ENCODE results near the gene C12orf42. TPM values are rescaled to one million over a fixed set of nuclear protein-coding genes. Genes with fewer than 3 reads are reported as not detected.

The C12orf42 gene
- total RNA-seq, 1 experiment from 2014 or later = not detected

DNA sequence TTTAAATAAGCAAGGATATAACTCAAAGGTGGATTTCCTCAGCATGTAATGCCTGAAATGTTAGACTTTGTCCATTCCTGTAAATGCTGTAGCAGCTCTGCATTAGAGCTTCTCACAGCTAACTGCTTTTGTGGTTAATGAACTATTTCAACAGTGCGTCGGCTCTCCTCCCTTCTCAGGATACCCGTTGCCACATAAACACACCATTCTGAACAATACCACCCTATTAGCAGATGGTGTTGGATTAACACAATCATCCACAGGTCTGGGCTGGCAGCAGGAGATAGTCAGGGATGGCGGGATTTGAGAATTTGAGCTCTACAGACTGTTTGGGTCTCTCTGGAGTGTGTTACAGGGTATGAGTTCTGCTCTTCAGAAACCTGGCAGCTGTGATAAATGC lies 33.5 kb upstream of the C12orf42 start:
- H3T11ph ChIP-seq (ENCODE audit: low read length) = no peak overlapping the region
- no peak overlapping the region for H2BK5ac ChIP-seq (ENCODE audit: insufficient read length, low read length)
- H3K9me3 ChIP-seq (ENCODE audit: control insufficient read depth, low read depth, low read length) = no peaks in the 10 kb centered on the region
- H4K91ac ChIP-seq (ENCODE audit: insufficient read length, low read depth, low read length) = no peak overlapping the region
- peaks cover 9% of the 10 kb centered on the region in 2 experiments; a peak in 3 of 4 replicates for H3K4me1 Mint-ChIP-seq
- H2BK20ac ChIP-seq (ENCODE audit: low read depth, low read length, poor library complexity, severe bottlenecking) = no peak overlapping the region
- H2BK12ac ChIP-seq (ENCODE audit: insufficient read length, low read depth, low read length) = no peak overlapping the region
- no peak for DNase-seq
- no peaks in the 10 kb centered on the region for H3K23me2 ChIP-seq (ENCODE audit: insufficient read length, low read depth, low read length, poor library complexity, severe bottlenecking)
- no CpG with 5 or more reads among the region's 4 CpGs for WGBS (ENCODE audit: extremely low coverage, insufficient read length, low lambda C conversion rate)
- no peak overlapping the region for H2BK120ac ChIP-seq (ENCODE audit: low read depth, low read length, poor library complexity, severe bottlenecking)
- H3K4ac ChIP-seq (ENCODE audit: low read depth, low read length) = no peak overlapping the region
- no peak overlapping the region for H3K14ac ChIP-seq (ENCODE audit: insufficient read depth, low read length)
- H3K27me3 ChIP-seq (ENCODE audit: insufficient read depth, low read length) = no peaks in the 10 kb centered on the region; the same call in 1 of the 2 replicates
- H4K5ac ChIP-seq (ENCODE audit: insufficient read length, low read depth, low read length) = no peak overlapping the region
- peaks cover 1% of the 10 kb centered on the region; the same call in 1 of the 2 replicates for H3K27me3 Mint-ChIP-seq (ENCODE audit: low read depth)
- H4K20me1 ChIP-seq (ENCODE audit: control insufficient read depth, insufficient read depth, insufficient read length) = no peaks in the 10 kb centered on the region
- H3K27ac Mint-ChIP-seq = no peak overlapping the region
- no peak overlapping the region for H2AK5ac ChIP-seq (ENCODE audit: insufficient read length, low read length)
- no peaks in the 10 kb centered on the region for H3K4me1 ChIP-seq (ENCODE audit: insufficient read depth, low read length)
- H3K27ac ChIP-seq (ENCODE audit: insufficient read length, low read depth, low read length) = no peak overlapping the region
- H3K56ac ChIP-seq (ENCODE audit: insufficient read length, low read depth, low read length) = no peak overlapping the region
- H3K79me2 ChIP-seq (ENCODE audit: insufficient read depth, low read length) = no peaks in the 10 kb centered on the region; the same call in 1 of the 2 replicates
- no peak overlapping the region for H2AFZ ChIP-seq (ENCODE audit: low read length)
- no peak overlapping the region for H3K4me3 Mint-ChIP-seq
- no peak overlapping the region for H3K23ac ChIP-seq (ENCODE audit: insufficient read length, low read depth, low read length)
- H4K8ac ChIP-seq (replicated peaks; ENCODE audit: insufficient read length, low read depth, low read length) = no peak overlapping the region
- no peak overlapping the region for H3K4me2 ChIP-seq (ENCODE audit: insufficient read depth, insufficient read length, low read length)
- H2BK15ac ChIP-seq (ENCODE audit: low read depth, low read length) = no peak overlapping the region
- no peaks in the 10 kb centered on the region for H3K79me1 ChIP-seq (ENCODE audit: insufficient read depth, low read depth, low read length, poor library complexity, severe bottlenecking)
- H3K9me3 Mint-ChIP-seq = no peaks in the 10 kb centered on the region; a peak in 1 of 5 replicates
- H3K9ac ChIP-seq (ENCODE audit: extremely low read depth, insufficient read length, low read length) = no peak overlapping the region
- H3K36me3 Mint-ChIP-seq (ENCODE audit: insufficient read depth in 1 of 3, low read depth in 3 of 3) = no peaks in the 10 kb centered on the region
- no peak overlapping the region for H3K18ac ChIP-seq (ENCODE audit: insufficient read length, low read depth, low read length)
- TF ChIP-seq CTCF (conservative IDR thresholded peaks at IDR 0.05) = no peak
